Measurements from ENCODE around the gene LGR4. TPM values are rescaled to one million over a fixed set of nuclear protein-coding genes. Genes with fewer than 3 reads are reported as not detected.

Gene LGR4
- total and polyA plus RNA-seq, 2 of the 13 experiments (the other 11 are each of a cell fraction or from before 2014, with no cell fraction given) = 42.1 to 68.7 TPM

DNA sequence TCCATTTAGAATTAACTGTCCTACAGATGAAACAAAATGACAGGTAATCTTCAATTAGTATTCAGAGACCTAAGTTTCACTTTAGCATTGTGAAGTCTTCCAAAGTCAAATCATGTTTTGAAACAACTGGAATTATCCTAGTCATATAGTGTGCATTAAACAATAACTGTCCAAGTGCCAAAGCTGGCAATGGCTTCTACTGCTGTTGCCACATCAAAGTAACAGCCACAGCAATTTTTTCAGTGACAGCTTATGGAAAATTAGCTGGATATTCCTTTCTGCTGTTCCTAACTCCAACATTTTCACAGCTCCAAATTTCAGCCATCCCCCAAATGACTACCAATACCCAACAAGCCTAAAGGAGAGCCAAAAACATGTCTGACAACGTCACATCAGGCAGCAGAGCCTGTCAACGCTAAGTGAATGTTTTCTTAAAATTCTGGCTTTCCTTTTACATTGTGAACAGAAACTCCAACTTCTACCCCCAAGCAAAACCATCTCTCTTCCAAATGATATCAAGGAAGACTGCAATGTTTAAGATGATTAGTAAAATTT is 64.3 kb downstream of the LGR4 start:
- BruUV-seq (replicated peaks) = no TSS peak

More for the DNA sequence above, 64.3 kb downstream of the LGR4 start:
- no peak for ATAC-seq
- Histone ChIP-seq H3K9me3 (ENCODE audit: low read length) (no peaks in the 10 kb centered on the region), H3K27me3 (ENCODE audit: control insufficient read depth in 1 of 2, insufficient read depth in 2 of 2, low read length in 2 of 2) (no peaks in the 10 kb centered on the region), H3K27ac (ENCODE audit: extremely low read length, insufficient read depth, low read length) (no peak overlapping the region), H4K20me1 (ENCODE audit: insufficient read depth, low read length) (peaks cover 12% of the 10 kb centered on the region; the same call in 1 of the 2 replicates), H2AFZ (ENCODE audit: low read length) (no peak overlapping the region), H3K4me2 (ENCODE audit: low read depth, low read length) (no peak overlapping the region), H3K4me3 (replicated peaks in 1 of 3; ENCODE audit: insufficient read depth in 1 of 3, low read depth in 2 of 3, low read length in 3 of 3) (no peak overlapping the region), H3K4me1 (ENCODE audit: insufficient read depth, low read length) (peaks cover 51% of the 10 kb centered on the region), H3K79me2 (ENCODE audit: insufficient read depth, low read length) (peaks cover 49% of the 10 kb centered on the region), H3K9ac (ENCODE audit: insufficient read depth, low read depth, low read length) (no peak overlapping the region), H3K36me3 (replicated peaks in 1 of 2; ENCODE audit: control insufficient read depth in 1 of 2, insufficient read depth in 2 of 2, low read length in 2 of 2) (peaks cover 3 to 28% of the 10 kb centered on the region in 2 experiments; a peak in 4 of 5 replicates)
- intact Hi-C loops (cut with micrococcal nuclease; ENCODE audit: unreplicated experiment) (no loop called here), in situ Hi-C loops (cut with HindIII; ENCODE audit: extremely low pct_ligation_motif_present, low pct_unique_long_range_greater_than_20kb) (no loop called here)
- WGBS (ENCODE audit: low lambda C conversion rate) = 100% methylated on average over 2 of the region's 2 CpGs
- DNase-seq (ENCODE audit: low spot score) = no peak
- ChIA-PET POLR2A (interaction anchor here (0.8 kb wide), 1 partner anchor 60 kb away, joined by 3 read pairs; no protein-coding TSS in a partner anchor), CTCF (ENCODE audit: low intra/inter-chr PET ratio, low total read pairs) (no interaction called here)
- no peak for FAIRE-seq
- TF ChIP-seq SOX13 (IDR thresholded peaks at IDR 0.05) (no peak), SOX13 (CRISPR knock-in tag; conservative IDR thresholded peaks at IDR 0.05 in 1 of 2, IDR thresholded peaks at IDR 0.05 in 1 of 2) (no peak), FOXC1 (CRISPR knock-in tag; IDR thresholded peaks at IDR 0.05; ENCODE audit: borderline replicate concordance) (no peak), ZNF709 (CRISPR knock-in tag; IDR thresholded peaks at IDR 0.05) (no peak), HOXA9 (CRISPR knock-in tag; IDR thresholded peaks at IDR 0.05; ENCODE audit: borderline replicate concordance) (no peak), KAT8 (CRISPR knock-in tag; IDR thresholded peaks at IDR 0.05) (no peak), ZNF550 (CRISPR knock-in tag; IDR thresholded peaks at IDR 0.05; ENCODE audit: borderline replicate concordance) (no peak), ZNF552 (CRISPR knock-in tag; IDR thresholded peaks at IDR 0.05; ENCODE audit: borderline replicate concordance) (no peak), ZNF33B (CRISPR knock-in tag; IDR thresholded peaks at IDR 0.05) (no peak), SRSF4 (IDR thresholded peaks at IDR 0.05; ENCODE audit: low read depth, low read length, poor library complexity, severe bottlenecking) (no peak), ZNF639 (CRISPR knock-in tag; conservative IDR thresholded peaks at IDR 0.05) (no peak), SRSF9 (IDR thresholded peaks at IDR 0.05; ENCODE audit: borderline replicate concordance, insufficient read depth, low read depth, low read length, poor library complexity, severe bottlenecking) (no peak), RXRA (CRISPR knock-in tag; IDR thresholded peaks at IDR 0.05) (no peak), BRD4 (CRISPR knock-in tag; IDR thresholded peaks at IDR 0.05) (no peak), PHB2 (IDR thresholded peaks at IDR 0.05; ENCODE audit: partially characterized antibody) (no peak), ATF4 (CRISPR knock-in tag; IDR thresholded peaks at IDR 0.05) (no peak), NCOR1 (IDR thresholded peaks at IDR 0.05; ENCODE audit: borderline replicate concordance, low read length) (no peak)
- TF ChIP-seq, protein P1, sequence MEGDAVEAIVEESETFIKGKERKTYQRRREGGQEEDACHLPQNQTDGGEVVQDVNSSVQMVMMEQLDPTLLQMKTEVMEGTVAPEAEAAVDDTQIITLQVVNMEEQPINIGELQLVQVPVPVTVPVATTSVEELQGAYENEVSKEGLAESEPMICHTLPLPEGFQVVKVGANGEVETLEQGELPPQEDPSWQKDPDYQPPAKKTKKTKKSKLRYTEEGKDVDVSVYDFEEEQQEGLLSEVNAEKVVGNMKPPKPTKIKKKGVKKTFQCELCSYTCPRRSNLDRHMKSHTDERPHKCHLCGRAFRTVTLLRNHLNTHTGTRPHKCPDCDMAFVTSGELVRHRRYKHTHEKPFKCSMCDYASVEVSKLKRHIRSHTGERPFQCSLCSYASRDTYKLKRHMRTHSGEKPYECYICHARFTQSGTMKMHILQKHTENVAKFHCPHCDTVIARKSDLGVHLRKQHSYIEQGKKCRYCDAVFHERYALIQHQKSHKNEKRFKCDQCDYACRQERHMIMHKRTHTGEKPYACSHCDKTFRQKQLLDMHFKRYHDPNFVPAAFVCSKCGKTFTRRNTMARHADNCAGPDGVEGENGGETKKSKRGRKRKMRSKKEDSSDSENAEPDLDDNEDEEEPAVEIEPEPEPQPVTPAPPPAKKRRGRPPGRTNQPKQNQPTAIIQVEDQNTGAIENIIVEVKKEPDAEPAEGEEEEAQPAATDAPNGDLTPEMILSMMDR (CRISPR knock-in tag; IDR thresholded peaks at IDR 0.05) = no peak

Measured in HepG2 (cell line).